Trophoblast cell (in vitro differentiated cells and primary cell): ENCODE data around the gene FNDC3A. TPM values are rescaled to one million over a fixed set of nuclear protein-coding genes. Genes with fewer than 3 reads are reported as not detected.
A peak's percentile ranks its signal among the peaks of the same experiment; 100 is the strongest.

Source experiments
- DNase-seq, 2 donors: peaks; one replicate each; pipeline ENCODE4 v3.0.0-alpha.2; 2016
- H2AFZ ChIP-seq: 2 replicates; pipeline ENCODE4 v1.6.1; 2013; ENCODE audit warnings: low read length, moderate library complexity, mild to moderate bottlenecking; ENCODE audit not compliant: insufficient read depth, poor library complexity
- H2AK5ac ChIP-seq: 2 replicates; pipeline ENCODE4 v1.6.1; 2013; ENCODE audit warnings: mild to moderate bottlenecking, low read length
- H2BK120ac ChIP-seq: 2 replicates; pipeline ENCODE4 v1.6.1; 2013; ENCODE audit warnings: low read length, mild to moderate bottlenecking, moderate library complexity; ENCODE audit not compliant: insufficient read depth, poor library complexity
- H2BK12ac ChIP-seq: 2 replicates; pipeline ENCODE4 v1.6.1; 2013; ENCODE audit warnings: mild to moderate bottlenecking, low read length, moderate library complexity
- H2BK5ac ChIP-seq: 2 replicates; pipeline ENCODE4 v1.6.1; 2013; ENCODE audit warnings: low read length, low read depth, moderate library complexity, mild to moderate bottlenecking; ENCODE audit not compliant: poor library complexity
- H3K14ac ChIP-seq: 2 replicates; pipeline ENCODE4 v1.6.1; 2013; ENCODE audit warnings: mild to moderate bottlenecking, low read length
- H3K18ac ChIP-seq: 2 replicates; pipeline ENCODE4 v1.6.1; 2013; ENCODE audit warnings: mild to moderate bottlenecking, low read length
- H3K23ac ChIP-seq: 2 replicates; pipeline ENCODE4 v1.6.1; 2013; ENCODE audit warnings: low read length
- H3K27ac ChIP-seq: 2 replicates; pipeline ENCODE4 v1.5.1; 2013; ENCODE audit warnings: low read depth, mild to moderate bottlenecking, inconsistent platforms, low read length, moderate library complexity
- H3K27me3 ChIP-seq: 2 replicates; pipeline ENCODE4 v1.6.1; 2013; ENCODE audit warnings: inconsistent platforms, mild to moderate bottlenecking, low read length, moderate library complexity; ENCODE audit not compliant: insufficient read depth
- H3K36me3 ChIP-seq, 2 experiments: 1 replicate in 1 of 2; 2 replicates in 1 of 2; pipeline ENCODE4 v1.6.1; 2013; ENCODE audit warnings: low read length in 2 of 2, mild to moderate bottlenecking in 2 of 2, moderate library complexity in 1 of 2; ENCODE audit not compliant: insufficient read depth in 2 of 2, control insufficient read depth in 1 of 2
- H3K4ac ChIP-seq: 2 replicates; pipeline ENCODE4 v1.6.1; 2013; ENCODE audit warnings: low read depth, mild to moderate bottlenecking, low read length, moderate library complexity
- H3K4me1 ChIP-seq, 2 experiments: 1 replicate in 1 of 2; 2 replicates in 1 of 2; pipeline ENCODE4 v1.6.1; 2013; ENCODE audit warnings: low read length in 2 of 2, mild to moderate bottlenecking in 2 of 2, moderate library complexity in 1 of 2; ENCODE audit not compliant: insufficient read depth in 2 of 2, control insufficient read depth in 1 of 2
- H3K4me2 ChIP-seq: 2 replicates; pipeline ENCODE4 v1.6.1; 2013; ENCODE audit warnings: inconsistent platforms, mild to moderate bottlenecking, low read length, moderate library complexity
- H3K4me3 ChIP-seq: 2 replicates; pipeline ENCODE4 v1.5.1; 2013; ENCODE audit warnings: mild to moderate bottlenecking, low read depth, low read length, inconsistent platforms
- H3K79me1 ChIP-seq: one replicate; pipeline ENCODE4 v1.6.1; 2013; ENCODE audit warnings: low read length
- H3K79me2 ChIP-seq: 2 replicates; pipeline ENCODE4 v1.6.1; 2013; ENCODE audit warnings: low read length, mild to moderate bottlenecking; ENCODE audit not compliant: control insufficient read depth, insufficient read depth, poor library complexity
- H3K9ac ChIP-seq: 2 replicates; pipeline ENCODE4 v1.6.1; 2013; ENCODE audit warnings: mild to moderate bottlenecking, low read length
- H3K9me3 ChIP-seq: 2 replicates; pipeline ENCODE4 v1.6.1; 2013; ENCODE audit warnings: low read depth, mild to moderate bottlenecking, control low read depth, inconsistent platforms, low read length; ENCODE audit not compliant: insufficient read depth
- H4K12ac ChIP-seq: 2 replicates; pipeline ENCODE4 v1.6.1; 2013; ENCODE audit warnings: low read depth, mild to moderate bottlenecking, low read length, moderate library complexity
- H4K8ac ChIP-seq: 2 replicates; pipeline ENCODE4 v1.6.1; 2013; ENCODE audit warnings: low read depth, mild to moderate bottlenecking, low read length, moderate library complexity
- H4K91ac ChIP-seq: one replicate; pipeline ENCODE4 v1.6.1; 2013; ENCODE audit warnings: low read depth, mild to moderate bottlenecking, low read length, moderate library complexity
- WGBS: extraction: QIAGEN DNeasy Blood & Tissue Kit; methylation state at CpG from one replicate; pipeline ENCODE4 v1.1.7; 2013; ENCODE audit warnings: missing lambda C conversion rate; ENCODE audit not compliant: insufficient read length, insufficient coverage; ENCODE audit errors: extremely low coverage; 5-methylcytosine and 5-hydroxymethylcytosine counted together
- polyA plus RNA-seq: library from polyadenylated mRNA; stranded (reverse); fragments of 200-250 nt; gene quantifications from 2 replicates; pipeline ENCODE4 v1.2.3, GENCODE V29; 2013

Gene FNDC3A
- polyA plus RNA-seq, result 73.5 and 73.7 TPM in 2 replicates

DNA sequence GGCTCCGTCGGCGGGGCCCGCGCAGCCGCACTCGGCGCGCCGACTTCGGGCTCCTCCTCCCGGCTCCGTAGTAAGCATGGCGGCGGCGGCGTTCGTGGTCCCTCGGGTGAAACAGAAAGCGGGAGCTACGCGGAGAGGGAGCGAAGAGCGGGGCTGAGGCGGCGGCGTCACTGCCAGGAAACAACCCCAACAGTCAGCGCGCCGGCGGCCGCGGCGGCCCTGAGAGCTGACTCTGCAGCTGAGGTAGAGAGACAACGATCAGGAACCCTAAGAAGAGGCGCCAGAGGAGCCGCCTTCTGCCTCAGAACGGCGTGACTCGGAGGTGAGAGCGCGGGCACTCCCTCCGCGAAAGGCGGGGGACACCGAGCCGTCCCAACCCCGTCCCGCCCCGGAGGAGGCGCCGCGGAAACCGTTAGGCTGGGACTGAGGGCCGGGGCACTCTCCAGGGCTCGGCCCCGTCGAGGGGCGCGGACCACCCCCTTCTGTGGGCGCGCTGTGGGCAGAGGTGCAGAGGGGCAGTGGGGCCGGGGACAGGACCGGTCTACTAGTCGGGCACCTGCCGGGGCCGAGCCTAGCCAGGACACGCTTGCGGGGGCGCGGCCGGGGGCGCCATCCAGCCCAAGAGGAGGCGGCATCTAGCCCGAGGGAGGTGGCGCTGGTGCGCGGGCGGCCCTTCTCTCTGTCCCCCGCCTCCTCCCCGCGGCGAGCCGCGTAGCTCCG, at the start of gene FNDC3A:
FNDC3A (plus strand) TSS at position 57 of the 720 bp plus-strand sequence. CDS start 30,279 bp downstream, outside the sequence.
- peak within 1 kb of the TSS; percentile 80 for H2BK12ac ChIP-seq
- no CpG with 5 or more reads among the region's 86 CpGs for WGBS
- H2AK5ac ChIP-seq, result peak within 1 kb of the TSS; percentile 64
- peaks cover 13% of the 10 kb centered on the region for H3K79me1 ChIP-seq
- peak within 1 kb of the TSS; percentile 99 for H2BK5ac ChIP-seq
- peak within 1 kb of the TSS; percentile 92 for H3K4ac ChIP-seq
- no peak within 1 kb of the TSS for H3K23ac ChIP-seq
- peak within 1 kb of the TSS; percentile 96 for H3K27ac ChIP-seq
- peak within 1 kb of the TSS; percentile 99 for H2BK120ac ChIP-seq
- H2AFZ ChIP-seq, result peak within 1 kb of the TSS; percentile 99
- H3K4me3 ChIP-seq, result peak within 1 kb of the TSS; percentile 93
- H3K9ac ChIP-seq, result peak within 1 kb of the TSS; percentile 93
- peak within 1 kb of the TSS; percentile 99 for H3K14ac ChIP-seq
- peak; percentile 52 to 79 for DNase-seq
- H3K4me2 ChIP-seq, result peak within 1 kb of the TSS; percentile 97
- peak within 1 kb of the TSS; percentile 98 for H4K12ac ChIP-seq
- H3K79me2 ChIP-seq, result peaks cover 9% of the 10 kb centered on the region
- H4K91ac ChIP-seq, result peak within 1 kb of the TSS; percentile 98
- peak within 1 kb of the TSS; percentile 97 for H4K8ac ChIP-seq
- H3K36me3 ChIP-seq, result no peaks in the 10 kb centered on the region
- H3K4me1 ChIP-seq, result no peaks in the 10 kb centered on the region
- no peaks in the 10 kb centered on the region for H3K27me3 ChIP-seq
- peak within 1 kb of the TSS; percentile 99 for H3K18ac ChIP-seq
- H3K9me3 ChIP-seq, result no peaks in the 10 kb centered on the region

GRCh38 chr13:48928757-48929430, 46.8 kb upstream of the FNDC3A start:
- Histone ChIP-seq H2BK120ac (no peak overlapping the region), H3K14ac (no peak overlapping the region), H4K91ac (no peak overlapping the region), H2AFZ (no peak overlapping the region), H3K9ac (no peak overlapping the region), H2BK12ac (no peak overlapping the region), H2AK5ac (no peak overlapping the region), H3K9me3 (no peaks in the 10 kb centered on the region), H3K79me2 (no peaks in the 10 kb centered on the region), H3K79me1 (no peaks in the 10 kb centered on the region), H4K8ac (no peak overlapping the region), H3K23ac (no peak overlapping the region), H3K18ac (no peak overlapping the region), H3K36me3 (no peaks in the 10 kb centered on the region), H3K4me2 (no peak overlapping the region), H3K27me3 (no peaks in the 10 kb centered on the region), H4K12ac (no peak overlapping the region), H3K4me3 (no peak overlapping the region), H3K27ac (no peak overlapping the region), H3K4ac (no peak overlapping the region), H2BK5ac (no peak overlapping the region), H3K4me1 (no peaks in the 10 kb centered on the region)
- DNase-seq, result no peak
- no CpG with 5 or more reads among the region's 5 CpGs for WGBS

- H4K12ac ChIP-seq, result no peak overlapping the region
Measured at GRCh38 chr13:48930918-48931317, 44.8 kb upstream of the FNDC3A start.

DNA sequence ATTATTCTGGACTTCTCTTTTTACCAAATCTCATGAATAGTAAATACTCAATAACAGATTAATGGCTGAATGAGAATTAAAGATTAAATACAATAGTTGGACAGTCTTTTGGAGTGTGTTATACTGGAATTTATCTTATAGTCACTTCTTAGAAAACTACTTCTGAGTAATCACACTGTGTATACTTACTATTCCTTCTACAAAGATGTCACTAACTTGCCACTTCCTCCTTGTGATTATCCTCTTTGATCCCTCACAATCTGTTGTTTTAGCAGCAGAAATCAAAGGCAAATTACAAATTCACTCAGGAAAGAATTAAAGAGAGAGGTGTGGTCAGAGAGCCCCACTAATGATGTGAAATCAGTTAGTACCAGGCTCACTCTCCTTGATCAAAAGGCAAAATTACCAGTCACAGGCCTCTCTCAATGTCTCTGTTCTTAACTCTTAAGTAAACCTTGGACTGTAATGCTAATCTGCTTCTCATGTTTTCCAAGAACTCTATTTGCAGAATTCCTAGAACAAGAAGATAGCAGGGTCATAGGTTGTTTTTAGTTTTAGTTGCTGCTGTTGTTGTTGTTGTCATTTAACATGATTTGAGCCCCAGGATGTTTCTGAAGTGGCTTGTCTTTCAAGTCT, 37.3 kb upstream of the FNDC3A start:
- no peak overlapping the region for H3K27ac ChIP-seq
- no peak overlapping the region for H2BK12ac ChIP-seq
- no peaks in the 10 kb centered on the region for H3K9me3 ChIP-seq
- no peak for DNase-seq
- H4K91ac ChIP-seq, result no peak overlapping the region
- H2BK5ac ChIP-seq, result no peak overlapping the region
- no peak overlapping the region for H2AK5ac ChIP-seq
- no peaks in the 10 kb centered on the region for H3K36me3 ChIP-seq
- H3K4me3 ChIP-seq, result no peak overlapping the region
- H3K4me1 ChIP-seq, result no peaks in the 10 kb centered on the region
- no peak overlapping the region for H3K14ac ChIP-seq
- H3K79me2 ChIP-seq, result no peaks in the 10 kb centered on the region
- no peak overlapping the region for H3K18ac ChIP-seq
- no peaks in the 10 kb centered on the region for H3K27me3 ChIP-seq
- H3K4me2 ChIP-seq, result no peak overlapping the region
- no peak overlapping the region for H2BK120ac ChIP-seq
- H4K12ac ChIP-seq, result no peak overlapping the region
- no peak overlapping the region for H3K4ac ChIP-seq
- peaks cover 3% of the 10 kb centered on the region for H3K79me1 ChIP-seq
- no peak overlapping the region for H3K9ac ChIP-seq
- H4K8ac ChIP-seq, result no peak overlapping the region
- H3K23ac ChIP-seq, result no peak overlapping the region
- no peak overlapping the region for H2AFZ ChIP-seq

More at GRCh38 chr13:48930918-48931317, 44.8 kb upstream of the FNDC3A start:
- Histone ChIP-seq H3K4ac (no peak overlapping the region), H2BK12ac (no peak overlapping the region), H3K4me3 (no peak overlapping the region), H3K14ac (no peak overlapping the region), H3K79me2 (no peaks in the 10 kb centered on the region), H2BK120ac (no peak overlapping the region), H4K8ac (no peak overlapping the region), H3K27me3 (no peaks in the 10 kb centered on the region), H3K4me2 (no peak overlapping the region), H2BK5ac (no peak overlapping the region), H3K23ac (no peak overlapping the region), H3K36me3 (no peaks in the 10 kb centered on the region), H3K9me3 (no peaks in the 10 kb centered on the region), H3K4me1 (no peaks in the 10 kb centered on the region), H2AFZ (no peak overlapping the region), H2AK5ac (no peak overlapping the region), H4K91ac (no peak overlapping the region), H3K79me1 (no peaks in the 10 kb centered on the region), H3K9ac (no peak overlapping the region), H3K18ac (no peak overlapping the region), H3K27ac (no peak overlapping the region)
- WGBS, result no CpG with 5 or more reads among the region's 1 CpG
- DNase-seq, result no peak
